ENCODE measurements around the gene KRTAP4-1. TPM values are rescaled to one million over a fixed set of nuclear protein-coding genes. Genes with fewer than 3 reads are reported as not detected.

Gene KRTAP4-1
- total and polyA plus RNA-seq, 9 of the 15 experiments (the other 6 are each of a cell fraction or from before 2014, with no cell fraction given), result not detected

- in situ Hi-C loops (cut with MboI), result no loop called here
- DNase-seq (ENCODE audit: extremely low read depth in 1 of 4, low spot score in 3 of 4) (no peak), ATAC-seq (no peak), FAIRE-seq (no peak)
- 2% methylated on average over 4 of the region's 4 CpGs for WGBS (ENCODE audit: insufficient coverage, low coverage, missing lambda C conversion rate)
- Histone ChIP-seq H3K36me3 (ENCODE audit: control insufficient read depth, insufficient read depth, low read length) (no peaks in the 10 kb centered on the region), H3K27me3 (ENCODE audit: control insufficient read depth in 2 of 2, insufficient read depth in 2 of 2, low read length in 2 of 2) (no peaks in the 10 kb centered on the region; a peak in 1 of 5 replicates), H3K9me3 (replicated peaks; ENCODE audit: control insufficient read depth, insufficient read depth, low read depth, low read length) (no peaks in the 10 kb centered on the region), H3K4me2 (ENCODE audit: insufficient read depth, low read length) (no peak overlapping the region), H3K4me3 (no peak overlapping the region), H3K9me1 (ENCODE audit: control insufficient read depth, insufficient read depth, low read length) (no peaks in the 10 kb centered on the region), H3K79me2 (ENCODE audit: control insufficient read depth, insufficient read depth, low read length) (no peaks in the 10 kb centered on the region), H3K9ac (ENCODE audit: insufficient read depth in 1 of 2, low read depth in 2 of 2, low read length in 2 of 2) (no peak overlapping the region), H2AFZ (ENCODE audit: low read depth, low read length) (no peak overlapping the region), H4K20me1 (replicated peaks; ENCODE audit: control insufficient read depth, insufficient read depth, low read length) (no peaks in the 10 kb centered on the region), H3K27ac (ENCODE audit: extremely low read depth, low read depth, low read length) (no peak overlapping the region), H3K4me1 (replicated peaks in 1 of 2; ENCODE audit: control insufficient read depth in 2 of 2, insufficient read depth in 2 of 2, low read length in 2 of 2) (no peaks in the 10 kb centered on the region)
- ChIA-PET CTCF (ENCODE audit: low intra/inter-chr PET ratio) (no interaction called here), POLR2A (interaction anchor here (0.8 kb wide), 1 partner anchor 11 kb away, joined by 3 read pairs; no protein-coding TSS in a partner anchor)
- TF ChIP-seq, protein P1, sequence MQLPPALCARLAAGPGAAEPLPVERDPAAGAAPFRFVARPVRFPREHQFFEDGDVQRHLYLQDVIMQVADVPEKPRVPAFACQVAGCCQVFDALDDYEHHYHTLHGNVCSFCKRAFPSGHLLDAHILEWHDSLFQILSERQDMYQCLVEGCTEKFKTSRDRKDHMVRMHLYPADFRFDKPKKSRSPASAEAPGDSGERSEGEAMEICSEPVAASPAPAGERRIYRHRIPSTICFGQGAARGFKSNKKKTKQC (CRISPR knock-in tag; IDR thresholded peaks at IDR 0.05), result no peak
- TF ChIP-seq PHF8 (IDR thresholded peaks at IDR 0.05; ENCODE audit: borderline replicate concordance, low read length) (no peak), GABPB2 (CRISPR knock-in tag; conservative IDR thresholded peaks at IDR 0.05) (no peak), NCOA2 (IDR thresholded peaks at IDR 0.05; ENCODE audit: partially characterized antibody in 2 of 2) (no peak), NR2C1 (IDR thresholded peaks at IDR 0.05) (no peak), NR2C1 (tag; IDR thresholded peaks at IDR 0.05) (no peak), ZNF217 (CRISPR knock-in tag; IDR thresholded peaks at IDR 0.05) (no peak), NCOA1 (IDR thresholded peaks at IDR 0.05; ENCODE audit: low read depth) (no peak), BRCA1 (IDR thresholded peaks at IDR 0.05) (no peak), BRCA1 (CRISPR knock-in tag; IDR thresholded peaks at IDR 0.05) (no peak), MECOM (CRISPR knock-in tag; IDR thresholded peaks at IDR 0.05) (no peak), CCAR2 (IDR thresholded peaks at IDR 0.05; ENCODE audit: low read depth, low read length) (no peak), ARID3A (IDR thresholded peaks at IDR 0.05; ENCODE audit: borderline replicate concordance, low read depth, low read length) (no peak), RFX7 (CRISPR knock-in tag; IDR thresholded peaks at IDR 0.05) (no peak), RHOXF2B (CRISPR knock-in tag; conservative IDR thresholded peaks at IDR 0.05) (no peak)
- TF ChIP-seq, protein P2, sequence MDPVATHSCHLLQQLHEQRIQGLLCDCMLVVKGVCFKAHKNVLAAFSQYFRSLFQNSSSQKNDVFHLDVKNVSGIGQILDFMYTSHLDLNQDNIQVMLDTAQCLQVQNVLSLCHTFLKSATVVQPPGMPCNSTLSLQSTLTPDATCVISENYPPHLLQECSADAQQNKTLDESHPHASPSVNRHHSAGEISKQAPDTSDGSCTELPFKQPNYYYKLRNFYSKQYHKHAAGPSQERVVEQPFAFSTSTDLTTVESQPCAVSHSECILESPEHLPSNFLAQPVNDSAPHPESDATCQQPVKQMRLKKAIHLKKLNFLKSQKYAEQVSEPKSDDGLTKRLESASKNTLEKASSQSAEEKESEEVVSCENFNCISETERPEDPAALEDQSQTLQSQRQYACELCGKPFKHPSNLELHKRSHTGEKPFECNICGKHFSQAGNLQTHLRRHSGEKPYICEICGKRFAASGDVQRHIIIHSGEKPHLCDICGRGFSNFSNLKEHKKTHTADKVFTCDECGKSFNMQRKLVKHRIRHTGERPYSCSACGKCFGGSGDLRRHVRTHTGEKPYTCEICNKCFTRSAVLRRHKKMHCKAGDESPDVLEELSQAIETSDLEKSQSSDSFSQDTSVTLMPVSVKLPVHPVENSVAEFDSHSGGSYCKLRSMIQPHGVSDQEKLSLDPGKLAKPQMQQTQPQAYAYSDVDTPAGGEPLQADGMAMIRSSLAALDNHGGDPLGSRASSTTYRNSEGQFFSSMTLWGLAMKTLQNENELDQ (CRISPR knock-in tag; IDR thresholded peaks at IDR 0.05; ENCODE audit: borderline replicate concordance), result no peak
- TF ChIP-seq, protein P3, sequence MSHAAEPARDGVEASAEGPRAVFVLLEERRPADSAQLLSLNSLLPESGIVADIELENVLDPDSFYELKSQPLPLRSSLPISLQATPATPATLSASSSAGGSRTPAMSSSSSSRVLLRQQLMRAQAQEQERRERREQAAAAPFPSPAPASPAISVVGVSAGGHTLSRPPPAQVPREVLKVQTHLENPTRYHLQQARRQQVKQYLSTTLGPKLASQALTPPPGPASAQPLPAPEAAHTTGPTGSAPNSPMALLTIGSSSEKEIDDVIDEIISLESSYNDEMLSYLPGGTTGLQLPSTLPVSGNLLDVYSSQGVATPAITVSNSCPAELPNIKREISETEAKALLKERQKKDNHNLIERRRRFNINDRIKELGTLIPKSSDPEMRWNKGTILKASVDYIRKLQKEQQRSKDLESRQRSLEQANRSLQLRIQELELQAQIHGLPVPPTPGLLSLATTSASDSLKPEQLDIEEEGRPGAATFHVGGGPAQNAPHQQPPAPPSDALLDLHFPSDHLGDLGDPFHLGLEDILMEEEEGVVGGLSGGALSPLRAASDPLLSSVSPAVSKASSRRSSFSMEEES (CRISPR knock-in tag; IDR thresholded peaks at IDR 0.05), result no peak
- intact Hi-C loops (cut with micrococcal nuclease), result no loop called here
- no TSS peak for BruUV-seq (replicated peaks)
These were observed 34.7 kb downstream of the KRTAP4-1 start for GRCh38 chr17:41150026-41150425.

All from K562 (cell line).